PFSK-1 (cell line): ENCODE data around the gene PGBD5.

Source experiments
- FOXP2 ChIP-seq: optimal IDR thresholded peaks from 2 replicates; pipeline ENCODE3; 2011; ENCODE audit warnings: borderline replicate concordance, control low read depth, inconsistent platforms; ENCODE audit not compliant: insufficient read depth; ENCODE audit errors: extremely low read length, extremely low read depth
- POLR2AphosphoS5 ChIP-seq: IDR thresholded peaks from 2 replicates; pipeline ENCODE4 v1.6.1; 2012; ENCODE audit warnings: low read depth, mild to moderate bottlenecking, control low read depth, low read length, moderate library complexity
- SIN3A ChIP-seq: IDR thresholded peaks from 2 replicates; pipeline ENCODE4 v1.6.1; 2012; ENCODE audit warnings: mild to moderate bottlenecking, low read length, moderate library complexity, borderline replicate concordance; ENCODE audit not compliant: insufficient read depth
- TAF1 ChIP-seq: IDR thresholded peaks from 2 replicates; pipeline ENCODE4 v1.6.1; 2012; ENCODE audit warnings: low read length, control low read depth, borderline replicate concordance; ENCODE audit not compliant: insufficient read depth
- TF ChIP-seq, protein P1 (sequence below), 2 experiments: IDR thresholded peaks; 2 replicates each; pipeline versions ENCODE4 v1.6.1 to v1.8.0; 2011 to 2012; ENCODE audit warnings: low read depth in 2 of 2, low read length in 2 of 2, control low read depth in 1 of 2, inconsistent platforms in 1 of 2, mild to moderate bottlenecking in 1 of 2, moderate library complexity in 1 of 2; ENCODE audit not compliant: insufficient read depth in 1 of 2

The PGBD5 gene

DNA sequence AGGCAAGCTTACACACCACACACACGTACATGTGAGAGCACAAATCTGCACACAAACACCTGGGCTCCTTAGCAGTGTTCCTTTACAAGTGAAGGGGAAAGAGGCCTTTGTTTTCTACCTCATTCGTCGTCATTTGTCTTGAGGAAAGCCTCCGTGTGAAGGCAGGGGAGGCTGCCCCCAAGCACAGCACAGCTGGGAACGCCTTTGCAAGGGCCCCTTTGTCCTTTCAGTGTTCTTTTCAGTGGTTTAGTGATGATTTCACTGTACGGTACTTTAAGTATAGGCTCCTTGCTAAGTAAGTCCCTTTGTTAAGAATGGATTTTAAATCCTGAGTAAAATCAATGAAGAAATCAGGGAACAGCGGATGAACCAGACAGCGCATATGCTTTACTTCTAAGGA lies 94.1 kb downstream of the PGBD5 start:
- TF ChIP-seq TAF1 (no peak), FOXP2 (no peak)
- TF ChIP-seq, protein P1, sequence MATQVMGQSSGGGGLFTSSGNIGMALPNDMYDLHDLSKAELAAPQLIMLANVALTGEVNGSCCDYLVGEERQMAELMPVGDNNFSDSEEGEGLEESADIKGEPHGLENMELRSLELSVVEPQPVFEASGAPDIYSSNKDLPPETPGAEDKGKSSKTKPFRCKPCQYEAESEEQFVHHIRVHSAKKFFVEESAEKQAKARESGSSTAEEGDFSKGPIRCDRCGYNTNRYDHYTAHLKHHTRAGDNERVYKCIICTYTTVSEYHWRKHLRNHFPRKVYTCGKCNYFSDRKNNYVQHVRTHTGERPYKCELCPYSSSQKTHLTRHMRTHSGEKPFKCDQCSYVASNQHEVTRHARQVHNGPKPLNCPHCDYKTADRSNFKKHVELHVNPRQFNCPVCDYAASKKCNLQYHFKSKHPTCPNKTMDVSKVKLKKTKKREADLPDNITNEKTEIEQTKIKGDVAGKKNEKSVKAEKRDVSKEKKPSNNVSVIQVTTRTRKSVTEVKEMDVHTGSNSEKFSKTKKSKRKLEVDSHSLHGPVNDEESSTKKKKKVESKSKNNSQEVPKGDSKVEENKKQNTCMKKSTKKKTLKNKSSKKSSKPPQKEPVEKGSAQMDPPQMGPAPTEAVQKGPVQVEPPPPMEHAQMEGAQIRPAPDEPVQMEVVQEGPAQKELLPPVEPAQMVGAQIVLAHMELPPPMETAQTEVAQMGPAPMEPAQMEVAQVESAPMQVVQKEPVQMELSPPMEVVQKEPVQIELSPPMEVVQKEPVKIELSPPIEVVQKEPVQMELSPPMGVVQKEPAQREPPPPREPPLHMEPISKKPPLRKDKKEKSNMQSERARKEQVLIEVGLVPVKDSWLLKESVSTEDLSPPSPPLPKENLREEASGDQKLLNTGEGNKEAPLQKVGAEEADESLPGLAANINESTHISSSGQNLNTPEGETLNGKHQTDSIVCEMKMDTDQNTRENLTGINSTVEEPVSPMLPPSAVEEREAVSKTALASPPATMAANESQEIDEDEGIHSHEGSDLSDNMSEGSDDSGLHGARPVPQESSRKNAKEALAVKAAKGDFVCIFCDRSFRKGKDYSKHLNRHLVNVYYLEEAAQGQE (IDR thresholded peaks at IDR 0.05; ENCODE audit: insufficient read depth in 1 of 2, low read depth in 2 of 2, low read length in 2 of 2), result no peak

DNA sequence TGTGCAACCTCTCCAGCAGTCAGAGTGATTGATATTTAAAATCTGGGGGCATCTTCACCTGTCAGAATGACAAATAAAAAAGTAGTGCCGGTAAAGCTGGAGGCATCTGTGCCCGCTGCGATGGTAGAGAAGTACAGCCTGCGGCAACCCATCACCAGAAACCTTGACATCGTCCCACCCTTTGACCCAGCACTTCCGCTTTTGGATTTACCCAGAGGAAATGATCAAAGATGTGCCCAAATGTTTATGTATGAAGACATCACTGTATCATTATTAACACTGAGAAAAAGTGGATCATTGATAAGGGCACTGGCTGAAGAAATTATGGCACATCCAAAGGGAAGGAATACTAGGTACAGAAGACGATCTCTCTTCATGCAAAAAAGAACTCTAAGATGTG lies 96.0 kb downstream of the PGBD5 start:
- TF ChIP-seq SIN3A (no peak), TAF1 (no peak), POLR2AphosphoS5 (no peak), FOXP2 (no peak)
- TF ChIP-seq, protein P1 (IDR thresholded peaks at IDR 0.05; ENCODE audit: insufficient read depth in 1 of 2, low read depth in 2 of 2, low read length in 2 of 2), result no peak

DNA sequence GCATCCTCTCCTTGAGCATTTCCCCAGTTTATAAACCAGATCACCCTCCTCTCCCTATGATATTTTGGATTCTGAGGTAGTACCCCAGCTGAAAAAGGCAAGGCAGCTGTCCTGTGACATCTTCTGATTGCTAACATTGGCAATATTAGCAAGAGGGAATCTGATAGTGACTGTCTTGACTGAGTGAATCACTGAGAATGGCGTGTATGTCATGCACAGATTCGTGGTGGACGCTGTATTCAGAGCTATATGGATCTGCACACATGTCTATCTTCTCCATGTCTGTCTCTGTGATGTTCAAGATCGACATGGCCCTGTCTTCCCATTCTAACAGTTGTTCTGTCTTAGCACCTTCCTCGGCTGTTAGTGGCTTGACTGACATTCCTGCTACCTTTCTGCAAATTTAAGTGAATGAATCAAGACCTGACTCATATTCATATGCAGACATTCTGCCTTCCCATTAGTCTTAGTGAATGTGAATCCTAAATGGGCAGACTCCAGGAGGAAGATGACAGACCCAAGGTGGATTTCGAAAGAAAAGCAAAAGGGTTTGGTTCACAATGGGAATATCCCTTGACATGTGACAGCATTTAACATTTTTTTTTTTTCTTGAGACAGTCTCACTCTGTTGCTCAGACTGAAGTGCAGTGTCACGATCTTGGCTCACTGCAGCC lies 97.7 kb downstream of the PGBD5 start:
- TF ChIP-seq, protein P1 (IDR thresholded peaks at IDR 0.05; ENCODE audit: insufficient read depth in 1 of 2, low read depth in 2 of 2, low read length in 2 of 2), result no peak
- TF ChIP-seq FOXP2, result no peak
- no peak for TF ChIP-seq TAF1
- TF ChIP-seq SIN3A, result no peak
- no peak for TF ChIP-seq POLR2AphosphoS5

DNA sequence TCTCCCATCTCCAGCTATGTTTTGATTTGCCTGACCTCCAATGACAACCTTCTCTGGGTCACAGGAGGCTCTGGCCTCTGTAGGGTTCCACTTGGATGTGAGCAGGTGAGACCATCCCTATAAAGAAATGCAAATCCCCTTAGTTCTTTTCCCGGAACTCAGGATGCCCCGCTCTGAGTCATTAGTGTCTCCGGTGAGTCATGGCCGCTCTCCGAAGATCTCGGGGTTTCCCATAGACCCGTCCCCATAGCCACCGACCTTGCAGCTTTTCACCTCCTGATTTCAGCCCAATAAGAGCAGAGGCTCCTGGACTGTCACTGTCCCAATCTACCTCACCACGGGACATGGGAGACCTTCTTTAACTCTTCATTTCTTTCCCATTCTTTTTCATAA lies 98.2 kb downstream of the PGBD5 start:
- TF ChIP-seq FOXP2 (no peak), TAF1 (no peak), SIN3A (no peak)
- TF ChIP-seq, protein P1 (IDR thresholded peaks at IDR 0.05; ENCODE audit: insufficient read depth in 1 of 2, low read depth in 2 of 2, low read length in 2 of 2), result no peak
